ENCODE results near the gene ATP4A. TPM values are rescaled to one million over a fixed set of nuclear protein-coding genes. Genes with fewer than 3 reads are reported as not detected.
"Not testable (repeated sequence)": the region's sequence is repeated elsewhere in the genome, so short reads cannot be mapped to it uniquely, and the experiment has no call there.

ATP4A gene
- total RNA-seq, 4 donors from 2014 or later, result not detected

DNA sequence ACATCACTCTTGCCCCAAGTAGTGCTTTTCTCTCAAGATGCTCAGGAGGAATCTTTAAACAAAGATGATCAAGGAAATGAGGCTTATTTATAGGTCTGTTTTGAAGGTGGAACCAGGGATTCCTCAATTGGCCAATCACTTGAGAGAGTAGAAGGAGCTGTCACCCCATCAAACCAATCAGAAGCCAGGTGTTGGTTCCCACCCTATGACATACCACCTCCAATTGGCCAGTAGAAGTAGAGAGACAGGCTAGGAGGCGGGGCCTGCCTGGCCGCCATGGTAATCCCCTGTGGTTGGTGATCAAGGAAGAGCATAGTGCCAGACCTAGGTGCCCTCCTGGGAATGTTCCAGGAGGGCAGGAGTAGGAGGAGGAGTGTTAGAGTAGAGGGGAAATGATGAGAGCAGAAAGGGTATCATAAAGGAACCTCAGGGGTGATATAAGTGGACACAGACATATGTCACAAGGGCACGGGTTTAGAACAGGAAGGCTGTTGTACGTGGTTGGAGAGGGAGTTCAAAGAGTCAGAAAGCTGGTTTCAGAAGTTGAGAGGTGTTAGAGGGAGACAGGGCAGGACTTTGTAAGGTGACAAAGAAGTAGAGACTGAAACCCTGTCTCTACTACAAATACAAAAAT is 33.0 kb upstream of the ATP4A start:
- WGBS, 2 donors (ENCODE audit: low coverage in 1 of 2), result 56 to 72% methylated on average over 4 of the region's 4 CpGs
- Histone ChIP-seq H3K9me3 (no peaks in the 10 kb centered on the region), H3K36me3 (no peaks in the 10 kb centered on the region), H3K4me3 (no peak overlapping the region), H3K27me3 (peaks cover 11% of the 10 kb centered on the region), H3K27ac (no peak overlapping the region), H3K4me1 (no peaks in the 10 kb centered on the region)
- no peak for DNase-seq
- TF ChIP-seq EP300 (IDR thresholded peaks at IDR 0.05; ENCODE audit: low read depth) (no peak), POLR2A (IDR thresholded peaks at IDR 0.05) (no peak), POLR2AphosphoS5 (IDR thresholded peaks at IDR 0.05) (no peak)
- TF ChIP-seq, protein P1, sequence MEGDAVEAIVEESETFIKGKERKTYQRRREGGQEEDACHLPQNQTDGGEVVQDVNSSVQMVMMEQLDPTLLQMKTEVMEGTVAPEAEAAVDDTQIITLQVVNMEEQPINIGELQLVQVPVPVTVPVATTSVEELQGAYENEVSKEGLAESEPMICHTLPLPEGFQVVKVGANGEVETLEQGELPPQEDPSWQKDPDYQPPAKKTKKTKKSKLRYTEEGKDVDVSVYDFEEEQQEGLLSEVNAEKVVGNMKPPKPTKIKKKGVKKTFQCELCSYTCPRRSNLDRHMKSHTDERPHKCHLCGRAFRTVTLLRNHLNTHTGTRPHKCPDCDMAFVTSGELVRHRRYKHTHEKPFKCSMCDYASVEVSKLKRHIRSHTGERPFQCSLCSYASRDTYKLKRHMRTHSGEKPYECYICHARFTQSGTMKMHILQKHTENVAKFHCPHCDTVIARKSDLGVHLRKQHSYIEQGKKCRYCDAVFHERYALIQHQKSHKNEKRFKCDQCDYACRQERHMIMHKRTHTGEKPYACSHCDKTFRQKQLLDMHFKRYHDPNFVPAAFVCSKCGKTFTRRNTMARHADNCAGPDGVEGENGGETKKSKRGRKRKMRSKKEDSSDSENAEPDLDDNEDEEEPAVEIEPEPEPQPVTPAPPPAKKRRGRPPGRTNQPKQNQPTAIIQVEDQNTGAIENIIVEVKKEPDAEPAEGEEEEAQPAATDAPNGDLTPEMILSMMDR (IDR thresholded peaks at IDR 0.05), result no peak
- intact Hi-C loops (cut with DNase I; ENCODE audit: low total_unique reads), result no loop called here
- in situ Hi-C loops (cut with MboI; ENCODE audit: low pct_ligation_motif_present in 1 of 4, low pct_unique_long_range_greater_than_20kb in 1 of 4, low sequenced_read_pairs in 3 of 4), result no loop called here

DNA sequence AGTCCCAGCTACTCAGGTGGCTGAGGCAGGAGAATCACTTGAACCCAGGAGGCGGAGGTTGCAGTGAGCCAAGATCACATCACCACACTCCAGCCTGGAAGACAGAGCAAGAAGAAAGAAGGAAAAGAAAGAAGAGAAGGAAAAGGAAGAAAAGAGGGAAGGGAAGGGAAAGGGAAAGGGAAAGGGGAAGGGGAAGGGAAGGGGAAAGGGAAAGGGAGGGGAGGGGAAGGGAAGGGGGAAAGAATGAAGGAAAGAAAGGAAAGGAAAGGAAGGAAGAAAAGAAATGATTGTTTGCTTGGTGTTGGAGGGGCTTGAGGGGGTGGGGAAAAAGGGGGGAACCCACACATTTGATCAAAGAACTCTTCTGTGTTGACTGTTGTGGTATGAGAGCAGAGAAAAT is 32.5 kb upstream of the ATP4A start:
- no peak for DNase-seq
- no peaks in the 10 kb centered on the region for H3K36me3 ChIP-seq
- peaks cover 11% of the 10 kb centered on the region for H3K27me3 ChIP-seq
- H3K4me1 ChIP-seq, result no peaks in the 10 kb centered on the region
- TF ChIP-seq POLR2A (IDR thresholded peaks at IDR 0.05) (no peak), EP300 (IDR thresholded peaks at IDR 0.05; ENCODE audit: low read depth) (no peak), POLR2AphosphoS5 (IDR thresholded peaks at IDR 0.05) (no peak)
- TF ChIP-seq, protein P1 (IDR thresholded peaks at IDR 0.05), result no peak
- in situ Hi-C loops (cut with MboI; ENCODE audit: low pct_ligation_motif_present in 1 of 4, low pct_unique_long_range_greater_than_20kb in 1 of 4, low sequenced_read_pairs in 3 of 4), result no loop called here
- intact Hi-C loops (cut with DNase I; ENCODE audit: low total_unique reads), result no loop called here
- H3K9me3 ChIP-seq, result no peaks in the 10 kb centered on the region
- H3K4me3 ChIP-seq, result no peak overlapping the region
- no peak overlapping the region for H3K27ac ChIP-seq
- 100% methylated on average over 1 of the region's 1 CpG for WGBS, 2 donors (ENCODE audit: low coverage in 1 of 2)

DNA sequence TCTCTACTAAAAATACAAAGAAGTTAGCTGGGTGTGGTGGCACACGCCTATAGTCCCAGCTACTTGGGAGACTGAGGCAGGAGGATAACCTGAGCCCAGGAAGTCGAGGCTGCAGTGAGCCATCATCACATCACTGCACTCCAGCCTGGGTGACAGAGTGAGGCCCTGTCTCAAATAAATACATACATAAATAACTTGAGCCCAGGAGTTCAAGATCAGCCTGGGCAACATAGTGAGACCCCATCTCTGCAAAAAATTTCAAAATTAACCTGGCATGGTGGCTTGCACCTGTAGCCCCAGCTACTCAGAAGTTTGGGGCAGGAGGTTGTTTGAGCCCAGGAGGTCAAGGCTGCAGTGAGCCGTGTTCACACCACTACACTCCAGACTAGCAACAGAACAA is 31.6 kb upstream of the ATP4A start:
- WGBS, 2 donors (ENCODE audit: low coverage in 1 of 2), result 66 to 100% methylated on average over 1 to 3 of the region's 3 CpGs
- H3K4me3 ChIP-seq; in situ Hi-C loops (cut with MboI; ENCODE audit: low pct_ligation_motif_present in 1 of 4, low pct_unique_long_range_greater_than_20kb in 1 of 4, low sequenced_read_pairs in 3 of 4); intact Hi-C loops (cut with DNase I; ENCODE audit: low total_unique reads); H3K27ac ChIP-seq; H3K9me3 ChIP-seq; H3K4me1 ChIP-seq; H3K36me3 ChIP-seq; DNase-seq: not testable (repeated sequence)
- peaks cover 11% of the 10 kb centered on the region for H3K27me3 ChIP-seq

DNA sequence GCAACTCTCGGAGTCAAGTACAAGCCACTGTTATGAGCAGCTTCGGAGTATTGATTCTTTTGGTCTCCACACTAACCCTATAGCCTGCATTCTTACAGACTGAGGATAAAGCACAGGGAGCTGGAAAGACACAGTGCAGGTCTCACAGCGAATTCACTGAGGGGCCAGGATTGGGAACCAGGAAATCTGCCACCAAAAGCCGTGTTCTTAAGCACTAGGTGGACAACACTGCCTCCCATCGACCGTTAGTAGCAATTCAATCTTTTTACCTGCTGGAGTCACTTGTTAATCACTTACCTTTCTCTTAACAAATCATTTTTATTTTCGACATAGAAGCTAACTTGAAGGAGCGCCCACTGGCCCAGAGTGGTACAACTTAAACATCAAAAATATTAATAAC is 28.8 kb upstream of the ATP4A start:
- in situ Hi-C loops (cut with MboI; ENCODE audit: low pct_ligation_motif_present in 1 of 4, low pct_unique_long_range_greater_than_20kb in 1 of 4, low sequenced_read_pairs in 3 of 4), result no loop called here

More for the DNA sequence above, 28.8 kb upstream of the ATP4A start:
- Histone ChIP-seq H3K27me3 (peaks cover 11% of the 10 kb centered on the region), H3K4me1 (no peaks in the 10 kb centered on the region), H3K27ac (no peak overlapping the region), H3K36me3 (no peaks in the 10 kb centered on the region), H3K4me3 (no peak overlapping the region), H3K9me3 (no peaks in the 10 kb centered on the region)
- no peak for TF ChIP-seq EP300 (IDR thresholded peaks at IDR 0.05; ENCODE audit: low read depth)
- TF ChIP-seq, protein P1 (IDR thresholded peaks at IDR 0.05), result peak; percentile 28 to 40 (median 34)
- no peak for TF ChIP-seq POLR2A (IDR thresholded peaks at IDR 0.05)
- intact Hi-C loops (cut with DNase I; ENCODE audit: low total_unique reads), result no loop called here
- 20 to 26% methylated on average over 7 to 8 of the region's 8 CpGs for WGBS, 2 donors (ENCODE audit: low coverage in 1 of 2)
- no peak for DNase-seq

Data from transverse colon (tissue), 4 donors.